ENCODE results near the gene YARS2.
"Not testable (repeated sequence)": the region's sequence is repeated elsewhere in the genome, so short reads cannot be mapped to it uniquely, and the experiment has no call there.

DNA sequence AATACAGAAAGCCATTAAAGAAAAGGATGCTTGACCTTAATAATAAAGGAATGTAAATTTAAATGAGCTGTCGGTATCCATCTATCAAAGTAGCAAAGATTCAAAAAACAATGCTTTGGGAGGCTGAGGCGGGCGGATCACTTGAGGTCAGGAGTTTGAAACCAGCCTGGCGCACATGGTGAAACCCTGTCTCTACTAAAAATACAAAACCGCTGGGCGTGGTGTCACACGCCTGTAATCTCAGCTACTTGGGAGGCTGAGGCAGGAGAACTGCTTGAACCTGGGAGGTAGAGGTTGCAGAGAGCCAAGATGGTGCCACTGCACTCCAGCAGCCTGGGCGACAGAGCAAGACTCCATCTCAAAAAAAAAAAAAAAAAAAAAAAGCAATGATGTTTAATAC lies 56.3 kb downstream of the YARS2 start:
- TF ChIP-seq POLR2AphosphoS5 (IDR thresholded peaks at IDR 0.05), result not testable (repeated sequence)
- TF ChIP-seq, protein P1, sequence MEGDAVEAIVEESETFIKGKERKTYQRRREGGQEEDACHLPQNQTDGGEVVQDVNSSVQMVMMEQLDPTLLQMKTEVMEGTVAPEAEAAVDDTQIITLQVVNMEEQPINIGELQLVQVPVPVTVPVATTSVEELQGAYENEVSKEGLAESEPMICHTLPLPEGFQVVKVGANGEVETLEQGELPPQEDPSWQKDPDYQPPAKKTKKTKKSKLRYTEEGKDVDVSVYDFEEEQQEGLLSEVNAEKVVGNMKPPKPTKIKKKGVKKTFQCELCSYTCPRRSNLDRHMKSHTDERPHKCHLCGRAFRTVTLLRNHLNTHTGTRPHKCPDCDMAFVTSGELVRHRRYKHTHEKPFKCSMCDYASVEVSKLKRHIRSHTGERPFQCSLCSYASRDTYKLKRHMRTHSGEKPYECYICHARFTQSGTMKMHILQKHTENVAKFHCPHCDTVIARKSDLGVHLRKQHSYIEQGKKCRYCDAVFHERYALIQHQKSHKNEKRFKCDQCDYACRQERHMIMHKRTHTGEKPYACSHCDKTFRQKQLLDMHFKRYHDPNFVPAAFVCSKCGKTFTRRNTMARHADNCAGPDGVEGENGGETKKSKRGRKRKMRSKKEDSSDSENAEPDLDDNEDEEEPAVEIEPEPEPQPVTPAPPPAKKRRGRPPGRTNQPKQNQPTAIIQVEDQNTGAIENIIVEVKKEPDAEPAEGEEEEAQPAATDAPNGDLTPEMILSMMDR (IDR thresholded peaks at IDR 0.05), result not testable (repeated sequence)
